KMS-11 (cell line): ENCODE measurements around the gene RAB35.

ENCODE experiments used
- H2AFZ ChIP-seq: fragments of 200-600 bp; sonication (generic); 2 replicates; pipeline ENCODE4 v1.6.1; 2016; ENCODE audit warnings: antibody characterized with exemption, mixed run types, low read depth
- H3K27ac ChIP-seq: fragments of 200-600 bp; sonication (generic); 2 replicates; pipeline ENCODE4 v1.6.1; 2016; ENCODE audit warnings: mild to moderate bottlenecking, mixed run types
- H3K27me3 ChIP-seq: fragments of 200-600 bp; sonication (generic); 2 replicates; pipeline ENCODE4 v1.6.1; 2017; ENCODE audit warnings: mild to moderate bottlenecking, low read depth, mixed run types, moderate library complexity; ENCODE audit not compliant: insufficient read depth
- H3K36me3 ChIP-seq: fragments of 200-600 bp; sonication (generic); 2 replicates; pipeline ENCODE4 v1.6.1; 2017; ENCODE audit warnings: mild to moderate bottlenecking, mixed run types; ENCODE audit not compliant: insufficient read depth
- H3K4me1 ChIP-seq: fragments of 200-600 bp; sonication (generic); 2 replicates; pipeline ENCODE4 v1.6.1; 2016; ENCODE audit warnings: mild to moderate bottlenecking, low read depth, mixed run types; ENCODE audit not compliant: poor library complexity, severe bottlenecking
- H3K4me2 ChIP-seq: fragments of 200-600 bp; sonication (generic); 2 replicates; pipeline ENCODE4 v1.7.0; 2016; ENCODE audit warnings: mild to moderate bottlenecking, mixed run types
- H3K4me3 ChIP-seq: fragments of 200-600 bp; sonication (generic); IDR thresholded peaks from 2 replicates; pipeline ENCODE4 v1.6.1; 2017; ENCODE audit warnings: low read depth, low read length, mixed read lengths; ENCODE audit not compliant: insufficient read depth
- H3K79me2 ChIP-seq: fragments of 200-600 bp; sonication (generic); 2 replicates; pipeline ENCODE4 v1.6.1; 2016; ENCODE audit warnings: low read depth, mixed run types; ENCODE audit not compliant: insufficient read depth
- H3K9ac ChIP-seq: fragments of 200-600 bp; sonication (generic); 2 replicates; pipeline ENCODE4 v1.6.1; 2016; ENCODE audit warnings: mild to moderate bottlenecking, mixed run types
- H4K20me1 ChIP-seq: fragments of 200-600 bp; sonication (generic); 2 replicates; pipeline ENCODE4 v1.6.1; 2016; ENCODE audit warnings: mild to moderate bottlenecking, mixed run types; ENCODE audit not compliant: insufficient read depth
- TF ChIP-seq, protein P1 (sequence below): fragments of 200-600 bp; sonication (generic); conservative IDR thresholded peaks from 2 replicates; pipeline ENCODE4 v1.6.1; 2017; ENCODE audit warnings: low read depth, mild to moderate bottlenecking, antibody characterized with exemption, low read length, moderate library complexity, mixed read lengths

Gene RAB35

DNA sequence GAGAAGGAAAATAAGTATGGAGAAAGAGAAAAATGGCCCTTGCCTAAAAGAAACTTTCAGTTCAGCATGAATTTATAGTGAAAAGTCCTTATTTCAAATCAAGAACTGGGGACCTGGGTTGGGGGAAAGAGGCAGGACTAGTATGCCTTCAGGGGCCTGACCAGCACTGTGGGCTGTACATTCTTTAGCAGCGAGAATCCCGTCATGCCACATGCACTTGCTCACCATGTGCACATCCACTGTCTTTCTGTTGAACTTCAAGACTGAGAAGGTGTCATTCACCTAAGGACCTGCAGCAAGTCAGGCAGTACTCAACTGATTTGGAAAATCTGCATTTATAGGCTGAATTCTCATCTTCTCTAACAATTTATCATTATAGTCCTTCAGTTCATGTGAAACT lies 50.2 kb downstream of the RAB35 start:
- no peak overlapping the region for H3K9ac ChIP-seq
- H2AFZ ChIP-seq = no peak overlapping the region
- no peak overlapping the region for H3K4me3 ChIP-seq
- no peaks in the 10 kb centered on the region for H3K79me2 ChIP-seq
- H3K27me3 ChIP-seq = no peaks in the 10 kb centered on the region
- H3K36me3 ChIP-seq = no peaks in the 10 kb centered on the region
- H3K4me2 ChIP-seq = no peak overlapping the region
- no peaks in the 10 kb centered on the region for H3K4me1 ChIP-seq
- no peak overlapping the region for H3K27ac ChIP-seq
- no peaks in the 10 kb centered on the region for H4K20me1 ChIP-seq
- TF ChIP-seq, protein P1, sequence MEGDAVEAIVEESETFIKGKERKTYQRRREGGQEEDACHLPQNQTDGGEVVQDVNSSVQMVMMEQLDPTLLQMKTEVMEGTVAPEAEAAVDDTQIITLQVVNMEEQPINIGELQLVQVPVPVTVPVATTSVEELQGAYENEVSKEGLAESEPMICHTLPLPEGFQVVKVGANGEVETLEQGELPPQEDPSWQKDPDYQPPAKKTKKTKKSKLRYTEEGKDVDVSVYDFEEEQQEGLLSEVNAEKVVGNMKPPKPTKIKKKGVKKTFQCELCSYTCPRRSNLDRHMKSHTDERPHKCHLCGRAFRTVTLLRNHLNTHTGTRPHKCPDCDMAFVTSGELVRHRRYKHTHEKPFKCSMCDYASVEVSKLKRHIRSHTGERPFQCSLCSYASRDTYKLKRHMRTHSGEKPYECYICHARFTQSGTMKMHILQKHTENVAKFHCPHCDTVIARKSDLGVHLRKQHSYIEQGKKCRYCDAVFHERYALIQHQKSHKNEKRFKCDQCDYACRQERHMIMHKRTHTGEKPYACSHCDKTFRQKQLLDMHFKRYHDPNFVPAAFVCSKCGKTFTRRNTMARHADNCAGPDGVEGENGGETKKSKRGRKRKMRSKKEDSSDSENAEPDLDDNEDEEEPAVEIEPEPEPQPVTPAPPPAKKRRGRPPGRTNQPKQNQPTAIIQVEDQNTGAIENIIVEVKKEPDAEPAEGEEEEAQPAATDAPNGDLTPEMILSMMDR = no peak

DNA sequence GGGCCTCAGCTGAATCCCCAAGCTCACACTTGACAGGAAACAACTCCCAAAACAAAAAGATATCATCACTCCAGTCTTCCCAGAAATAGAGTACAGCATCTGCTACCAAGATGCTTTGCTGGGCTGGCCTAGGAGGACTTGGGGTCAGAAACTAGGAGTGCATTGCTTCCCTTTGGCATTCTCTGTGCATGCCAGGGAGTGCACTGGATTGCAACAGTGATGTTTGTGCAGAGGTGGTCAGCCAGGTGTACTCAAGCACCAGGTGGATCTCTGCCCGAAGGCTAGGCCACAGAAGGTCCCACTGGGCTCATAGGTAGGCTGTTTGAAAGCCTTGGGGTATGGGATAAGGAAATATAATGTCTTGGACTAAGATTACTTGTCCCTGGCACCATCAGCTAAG lies 51.1 kb downstream of the RAB35 start:
- Histone ChIP-seq H3K4me1 (no peaks in the 10 kb centered on the region), H3K4me2 (no peak overlapping the region), H4K20me1 (no peaks in the 10 kb centered on the region), H3K9ac (no peak overlapping the region), H2AFZ (no peak overlapping the region), H3K27me3 (no peaks in the 10 kb centered on the region), H3K79me2 (no peaks in the 10 kb centered on the region), H3K4me3 (no peak overlapping the region), H3K36me3 (no peaks in the 10 kb centered on the region), H3K27ac (no peak overlapping the region)
- TF ChIP-seq, protein P1 = no peak

DNA sequence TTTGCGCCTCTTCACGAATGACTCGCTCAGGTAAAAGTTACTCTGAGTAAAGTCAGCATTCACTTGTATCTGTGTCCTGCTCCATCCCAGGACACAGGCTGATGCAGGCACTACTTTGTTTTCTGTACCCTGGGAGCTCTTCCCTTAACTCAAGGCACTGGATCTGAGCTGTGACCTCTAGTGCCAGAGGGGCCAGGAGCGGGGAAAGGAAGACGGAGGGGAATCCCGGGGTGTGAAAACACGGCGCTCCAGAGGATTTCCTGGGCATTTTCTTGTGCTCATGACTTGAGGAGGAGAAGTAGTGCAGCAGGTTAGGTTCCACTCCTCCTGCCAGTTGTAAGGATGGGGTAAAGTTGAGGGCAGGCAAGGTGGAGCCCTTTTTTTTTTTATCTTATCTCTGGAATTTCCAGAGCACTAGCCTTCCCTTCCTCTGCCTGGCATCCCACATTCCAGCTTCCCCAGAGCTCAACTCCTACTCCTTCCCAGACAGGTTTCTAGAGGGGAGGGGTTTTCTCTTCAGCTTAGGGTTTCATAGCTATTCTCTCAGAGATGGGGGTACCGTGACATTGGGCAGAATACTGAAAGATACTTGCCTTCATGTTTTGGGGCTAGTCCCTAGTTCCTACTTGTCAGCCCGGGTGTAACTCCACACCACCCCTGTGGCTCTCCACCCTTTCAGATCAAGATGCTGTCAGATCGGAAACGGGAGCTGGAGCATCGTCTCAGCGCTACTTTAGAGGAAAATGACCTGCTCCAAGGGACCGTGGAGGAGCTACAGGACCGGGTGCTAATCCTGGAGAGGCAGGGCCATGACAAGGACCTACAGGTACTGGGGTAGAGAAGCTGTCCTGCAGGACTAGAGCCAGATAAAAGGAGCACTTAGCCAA lies 52.3 kb downstream of the RAB35 start:
- H4K20me1 ChIP-seq = no peaks in the 10 kb centered on the region
- no peak overlapping the region for H3K27ac ChIP-seq
- no peak overlapping the region for H2AFZ ChIP-seq
- no peak overlapping the region for H3K9ac ChIP-seq
- H3K36me3 ChIP-seq = no peaks in the 10 kb centered on the region
- TF ChIP-seq, protein P1 = no peak
- no peaks in the 10 kb centered on the region for H3K27me3 ChIP-seq
- H3K4me1 ChIP-seq = no peaks in the 10 kb centered on the region
- no peaks in the 10 kb centered on the region for H3K79me2 ChIP-seq
- H3K4me2 ChIP-seq = no peak overlapping the region
- no peak overlapping the region for H3K4me3 ChIP-seq

DNA sequence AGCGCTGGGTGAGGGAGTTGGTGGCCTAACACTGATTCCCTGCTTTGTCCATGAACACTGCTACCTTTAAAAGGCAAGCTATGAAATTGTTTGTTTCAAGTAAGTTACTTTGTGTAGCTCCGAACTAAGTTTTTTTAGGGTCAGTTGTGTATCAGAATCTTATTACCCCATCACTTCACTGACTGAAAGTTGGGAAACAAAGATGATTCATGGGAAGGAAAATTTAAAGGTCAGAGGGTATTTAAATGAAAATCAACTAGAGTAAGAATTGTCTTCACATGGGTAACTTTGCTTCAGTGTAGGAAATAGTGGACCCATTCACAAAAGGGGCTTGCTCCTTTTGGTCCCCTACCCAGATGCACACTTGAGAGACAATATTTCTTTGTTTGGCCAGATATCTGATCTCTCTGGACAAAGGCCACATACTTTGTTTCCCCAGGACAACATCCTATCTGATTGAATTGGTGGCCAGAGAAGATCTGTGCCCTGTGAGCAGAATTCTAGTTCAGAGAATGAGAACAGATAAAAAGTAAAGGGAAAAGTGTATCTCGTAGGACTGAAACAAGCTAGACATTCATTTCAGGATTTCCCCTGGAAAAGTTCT lies 53.5 kb downstream of the RAB35 start:
- TF ChIP-seq, protein P1 = no peak
- Histone ChIP-seq H3K4me1 (no peaks in the 10 kb centered on the region), H3K79me2 (no peaks in the 10 kb centered on the region), H3K9ac (no peak overlapping the region), H4K20me1 (no peaks in the 10 kb centered on the region), H3K27ac (no peak overlapping the region), H3K4me2 (no peak overlapping the region), H2AFZ (no peak overlapping the region), H3K36me3 (no peaks in the 10 kb centered on the region), H3K27me3 (no peaks in the 10 kb centered on the region), H3K4me3 (no peak overlapping the region)
